NCI-H1930 (cell line): ENCODE measurements around the gene C13orf46.

Experiments
- DNase-seq, 2 experiments: peaks; one replicate each; lab custom pipeline; 2025; lab: John Stamatoyannopoulos, UW

Gene C13orf46

DNA sequence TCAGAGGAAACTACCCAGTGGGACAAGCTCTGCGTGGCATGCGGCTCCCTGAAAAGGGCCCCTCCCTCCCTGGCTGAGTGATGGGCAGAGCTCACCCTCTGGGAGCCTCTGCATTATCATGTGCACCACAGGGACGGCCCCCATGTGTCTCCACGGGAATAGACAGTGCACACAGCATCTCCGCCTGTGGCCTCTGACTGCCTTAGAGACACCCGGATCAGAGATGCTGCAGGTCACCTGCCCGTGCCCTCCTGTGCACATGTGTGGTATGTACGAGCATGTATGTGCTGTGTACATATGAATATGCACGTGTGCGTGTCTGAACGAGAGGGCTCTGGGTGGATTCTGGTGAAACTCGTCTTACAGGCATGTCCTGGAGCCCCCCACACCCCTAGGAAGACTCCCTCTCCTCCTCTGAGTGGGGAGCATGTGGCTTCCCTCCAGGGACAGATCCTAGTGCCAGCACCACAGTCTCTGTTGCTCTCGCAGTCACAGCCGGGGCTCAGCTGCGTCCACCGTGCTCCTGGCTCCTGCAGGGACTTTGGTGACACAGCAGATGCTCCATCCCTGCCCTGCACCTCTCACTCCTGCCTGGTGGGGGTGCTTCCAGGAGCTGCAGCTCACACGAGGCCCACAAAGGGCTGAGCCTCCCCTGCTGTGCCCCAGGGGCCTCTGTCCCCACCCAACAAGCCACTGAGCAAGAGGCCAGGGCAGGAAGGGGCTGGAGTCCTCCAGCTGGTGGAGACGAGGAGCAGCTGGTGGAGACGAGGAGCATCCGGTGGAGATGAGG, 19.6 kb downstream of the C13orf46 start:
- DNase-seq = no peak

- no peak for DNase-seq
Observed at GRCh38 chr13:113953561-113953960, 20.3 kb downstream of the C13orf46 start.

GRCh38 chr13:113952983-113953520, 20.8 kb downstream of the C13orf46 start:
- DNase-seq = no peak

GRCh38 chr13:113952151-113952982, 21.5 kb downstream of the C13orf46 start:
- no peak for DNase-seq

GRCh38 chr13:113951246-113951999, 22.5 kb downstream of the C13orf46 start:
- peak in 1 of 2 experiments; percentile 54 for DNase-seq

- no peak for DNase-seq
Observed at GRCh38 chr13:113950451-113951245, 23.2 kb downstream of the C13orf46 start.

DNA sequence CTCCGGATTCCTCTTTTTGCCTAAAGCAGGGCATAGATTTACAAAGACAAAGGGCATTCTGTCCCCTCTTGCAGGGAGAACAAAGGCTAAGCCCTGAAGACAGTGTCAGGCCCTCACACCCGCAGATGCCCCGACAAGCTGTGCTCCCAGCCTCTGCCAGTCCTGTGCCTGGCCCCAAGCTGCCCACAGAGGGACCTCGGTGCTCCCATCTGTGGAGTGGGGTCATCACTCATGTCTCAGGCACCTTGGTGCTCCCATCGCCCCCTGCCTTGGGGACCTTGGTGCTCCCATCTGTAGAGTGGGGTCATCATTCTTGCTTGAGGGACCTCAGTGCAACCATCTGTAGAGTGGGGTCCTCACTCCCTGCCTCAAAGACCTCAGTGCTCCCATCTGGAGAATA, 24.3 kb downstream of the C13orf46 start:
- DNase-seq = no peak

DNA sequence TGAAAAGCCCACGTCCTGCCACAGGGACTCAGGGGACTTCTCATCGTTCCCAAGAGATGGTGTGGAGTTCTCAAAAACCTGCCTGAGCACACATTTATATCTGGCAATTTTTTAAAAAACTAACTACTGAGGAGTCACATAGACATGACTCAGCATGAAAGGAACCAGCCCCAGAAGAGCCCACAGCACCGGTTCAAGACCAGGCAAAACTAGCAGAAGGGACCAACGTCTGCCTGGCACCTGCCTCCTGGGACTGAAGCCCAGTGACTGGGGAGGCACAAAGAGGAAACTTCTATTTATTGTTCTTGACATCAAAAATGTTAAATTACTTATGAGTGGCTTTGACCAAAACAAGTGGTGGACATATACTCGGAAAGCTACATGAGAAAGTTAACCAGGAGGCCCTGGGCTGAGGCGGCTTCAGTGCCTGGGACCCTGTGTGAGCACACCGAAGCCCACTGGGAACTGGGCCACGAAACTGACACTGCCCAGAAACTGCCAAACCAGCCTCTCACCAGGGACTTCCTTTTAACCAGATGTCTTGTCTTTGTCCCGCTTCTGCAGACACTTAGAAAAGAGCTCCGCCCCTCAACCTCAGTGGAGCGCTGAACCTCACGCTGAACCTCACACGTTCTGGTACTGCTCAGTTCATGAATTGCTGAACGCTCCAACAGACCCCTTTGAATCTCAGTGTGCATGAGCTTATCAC, 25.7 kb downstream of the C13orf46 start:
- no peak for DNase-seq

GRCh38 chr13:113947311-113948033, 26.4 kb downstream of the C13orf46 start:
- DNase-seq = peak in 1 of 2 experiments; percentile 36

- no peak for DNase-seq
Observed at GRCh38 chr13:113946409-113947181, 27.3 kb downstream of the C13orf46 start.

DNA sequence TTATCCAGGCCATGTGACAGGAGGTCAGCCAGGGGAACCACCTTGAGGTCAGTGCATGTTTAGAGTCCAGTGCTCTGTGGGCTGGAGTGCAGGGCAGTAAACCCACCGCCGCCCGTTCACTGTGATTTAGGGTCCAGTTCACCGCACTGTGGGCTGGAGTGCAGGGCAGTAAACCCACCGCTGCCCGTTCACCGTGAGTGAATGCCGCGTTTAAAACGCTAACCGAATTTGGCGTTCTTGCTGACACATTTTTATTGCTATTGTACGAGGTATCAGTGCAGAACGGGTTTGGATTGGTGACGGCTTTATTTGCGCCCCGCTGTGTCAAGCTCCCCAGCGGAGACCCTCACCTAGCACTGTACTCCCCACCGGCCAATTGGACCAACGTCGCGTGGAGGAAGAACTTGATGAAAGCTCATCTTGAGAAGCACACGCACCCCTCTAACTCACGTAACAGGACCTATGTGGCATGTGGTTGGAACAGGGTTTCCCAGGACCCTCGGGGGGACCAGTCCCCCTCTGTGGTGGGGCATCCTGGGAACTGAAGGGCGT, 27.9 kb downstream of the C13orf46 start:
- no peak for DNase-seq

DNA sequence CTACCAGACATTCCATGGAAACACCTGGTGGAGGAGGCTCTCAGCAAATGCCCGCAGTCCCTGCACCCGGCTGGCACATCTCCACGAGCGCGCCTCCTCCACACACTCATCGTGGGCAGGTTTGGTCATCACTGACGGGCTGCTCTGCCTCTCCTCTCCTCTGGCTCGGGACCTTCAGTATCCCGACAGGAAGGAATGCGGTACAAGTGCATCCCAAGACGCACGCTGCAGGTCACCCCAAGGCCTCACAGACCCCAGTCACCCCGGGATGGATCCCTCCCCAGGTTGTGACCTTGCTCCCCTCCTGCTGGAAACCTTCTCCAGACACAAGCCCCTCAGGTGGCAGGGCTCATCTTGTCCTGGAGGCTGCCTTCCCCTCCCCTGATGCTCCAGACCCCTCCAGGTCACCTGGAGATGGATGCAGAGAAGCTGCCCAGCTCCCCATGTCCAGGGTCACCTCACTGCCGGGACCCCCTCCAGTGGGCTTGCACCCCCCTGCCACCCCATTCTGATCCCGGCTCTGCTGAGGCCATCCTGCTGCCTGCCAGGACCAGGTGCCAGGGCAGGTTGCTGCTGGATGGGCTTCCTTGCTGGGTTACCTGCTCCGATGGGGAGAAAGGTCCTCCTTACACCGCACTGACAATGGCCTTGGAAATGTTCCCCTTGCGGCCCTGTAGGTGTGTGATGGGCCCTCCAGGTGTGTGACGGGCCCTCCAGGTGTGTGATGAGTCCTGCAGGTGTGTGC, 29.9 kb downstream of the C13orf46 start:
- no peak for DNase-seq

DNA sequence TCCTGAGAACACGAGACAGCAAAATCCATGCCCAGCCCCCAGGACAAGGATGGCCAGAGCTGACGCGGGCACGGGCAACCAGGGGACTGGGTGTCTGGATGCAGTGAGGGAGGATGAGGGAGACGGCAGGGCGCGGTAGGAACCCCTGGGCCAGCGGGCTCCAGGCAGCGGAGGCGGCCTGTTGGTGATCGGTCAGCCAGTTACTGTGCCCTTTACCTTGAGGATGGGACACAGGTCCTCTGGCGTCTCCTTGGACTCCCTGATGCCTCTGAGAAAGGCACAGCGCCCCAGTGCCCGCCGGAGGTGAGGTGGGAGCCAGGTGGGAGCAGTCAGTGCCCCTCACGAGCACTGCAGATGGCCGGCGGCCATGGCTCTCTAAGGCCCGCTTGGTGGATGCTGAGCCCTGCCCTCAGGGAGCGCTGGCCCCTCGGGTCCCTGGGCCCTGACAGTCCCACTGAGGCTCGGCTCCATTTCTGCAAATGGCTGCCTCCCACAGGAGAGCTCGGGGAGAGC, 31.2 kb downstream of the C13orf46 start:
- no peak for DNase-seq

- no peak for DNase-seq
Observed at GRCh38 chr13:113941571-113942191, 32.2 kb downstream of the C13orf46 start.

DNA sequence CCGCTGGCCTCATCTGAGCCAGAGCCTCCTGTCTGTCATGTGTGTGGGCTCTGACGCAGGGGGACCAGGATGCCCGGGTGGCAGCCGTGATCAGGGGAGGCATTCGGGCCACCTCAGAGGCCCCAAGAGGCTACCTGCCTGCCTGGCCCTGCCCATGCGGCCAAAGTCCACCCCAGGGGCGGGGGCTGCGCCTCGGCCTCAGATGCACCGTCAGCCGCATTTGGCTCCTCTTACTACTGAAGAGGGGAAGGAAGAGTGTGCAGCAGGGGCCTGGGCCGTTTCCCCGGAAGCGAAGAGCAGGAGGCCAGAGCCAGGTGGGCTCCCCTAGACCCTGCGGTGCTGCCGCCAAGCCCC, 34.0 kb downstream of the C13orf46 start:
- DNase-seq = no peak

- no peak for DNase-seq
Observed at GRCh38 chr13:113939129-113939943, 34.5 kb downstream of the C13orf46 start.

GRCh38 chr13:113938716-113939115, 35.2 kb downstream of the C13orf46 start:
- DNase-seq = no peak
